HepG2 (cell line): ENCODE results near the gene EGFR. TPM values are rescaled to one million over a fixed set of nuclear protein-coding genes. Genes with fewer than 3 reads are reported as not detected.

ENCODE experiments used
- BCL6 ChIP-seq: IDR thresholded peaks from 2 replicates; pipeline ENCODE4 v1.6.1; 2016; ENCODE audit warnings: missing genetic modification reagents, missing compliant biosample characterization
- GATAD2A ChIP-seq: IDR thresholded peaks from 2 replicates; pipeline ENCODE4 v1.6.1; 2016
- ISL2 ChIP-seq: sonication (generic); formaldehyde crosslinking; IDR thresholded peaks from 2 replicates; pipeline ENCODE4 v1.5.0; 2020; ENCODE audit warnings: missing genetic modification reagents
- MYC ChIP-seq: sonication (generic); formaldehyde crosslinking; IDR thresholded peaks from 2 replicates; pipeline ENCODE4 v1.9.0; 2021; ENCODE audit warnings: missing genetic modification reagents, borderline replicate concordance
- RCOR2 ChIP-seq: IDR thresholded peaks from 2 replicates; pipeline ENCODE4 v1.6.1; 2016; ENCODE audit warnings: missing biosample characterization, missing genetic modification reagents
- SOX13 ChIP-seq, 3 experiments: fragments of 450-650 bp in 1 of 3; sonication (generic) in 1 of 3; formaldehyde crosslinking in 1 of 3; IDR thresholded peaks in 2 of 3; conservative IDR thresholded peaks in 1 of 3; 2 replicates each; pipeline versions ENCODE4 v1.5.0 to v1.6.1; 2016 to 2020; ENCODE audit warnings: antibody characterized with exemption in 1 of 3, mild to moderate bottlenecking in 1 of 3, missing compliant biosample characterization in 1 of 3, missing genetic modification reagents in 1 of 3, moderate library complexity in 1 of 3
- ZBTB7B ChIP-seq: sonication (generic); formaldehyde crosslinking; IDR thresholded peaks from 2 replicates; pipeline ENCODE4 v1.4.0; 2020; ENCODE audit warnings: missing genetic modification reagents
- ZIK1 ChIP-seq: sonication (generic); formaldehyde crosslinking; IDR thresholded peaks from 2 replicates; pipeline ENCODE4 v1.5.0; 2020; ENCODE audit warnings: mild to moderate bottlenecking, low read depth, missing genetic modification reagents, borderline replicate concordance
- ZNF180 ChIP-seq: sonication (generic); formaldehyde crosslinking; IDR thresholded peaks from 2 replicates; pipeline ENCODE4 v1.4.0; 2020; ENCODE audit warnings: low read depth, missing genetic modification reagents, borderline replicate concordance
- ZNF614 ChIP-seq: IDR thresholded peaks from 2 replicates; pipeline ENCODE4 v1.6.1; 2018; ENCODE audit warnings: missing biosample characterization, missing genetic modification reagents, inconsistent platforms, borderline replicate concordance
- ZNF629 ChIP-seq: sonication (generic); formaldehyde crosslinking; conservative IDR thresholded peaks from 2 replicates; pipeline ENCODE4 v1.5.0; 2020; ENCODE audit warnings: missing genetic modification reagents
- ZNF713 ChIP-seq: sonication (generic); formaldehyde crosslinking; IDR thresholded peaks from 2 replicates; pipeline ENCODE4 v1.4.0; 2020; ENCODE audit warnings: mild to moderate bottlenecking, missing genetic modification reagents
- ZNF737 ChIP-seq: sonication (generic); formaldehyde crosslinking; IDR thresholded peaks from 2 replicates; pipeline ENCODE4 v1.5.0; 2020; ENCODE audit warnings: missing genetic modification reagents, mild to moderate bottlenecking, borderline replicate concordance
- ZSCAN20 ChIP-seq: sonication (generic); formaldehyde crosslinking; IDR thresholded peaks from 2 replicates; pipeline ENCODE4 v1.4.0; 2020; ENCODE audit warnings: missing genetic modification reagents, mild to moderate bottlenecking, borderline replicate concordance
- polyA plus RNA-seq, 8 experiments: library from polyadenylated mRNA; depleted of rRNA in 3 of 8; stranded (reverse) in 7 of 8; unstranded in 1 of 8; fragments of >200 nt; fragmentation: Illumina TruSeq in 4 of 8; extraction: Trizol in 4 of 8; gene quantifications; 2 replicates each; pipeline versions ENCODE4 v1.2.1 to v1.2.3, GENCODE V29; 2011 to 2016; ENCODE audit warnings: low read depth in 4 of 8, missing spikeins in 1 of 8, mixed read lengths in 1 of 8; ENCODE audit not compliant: insufficient read depth in 1 of 8
- total RNA-seq, 5 experiments: library from RNA; depleted of rRNA; stranded (reverse); fragments of >200 nt; fragmentation: Illumina TruSeq; extraction: Trizol; gene quantifications; 2 replicates each; pipeline ENCODE4 v1.2.3, GENCODE V29; 2016; ENCODE audit warnings: low read depth in 1 of 5
- TF ChIP-seq, protein P1 (sequence below), 2 experiments: sonication (generic) in 1 of 2; formaldehyde crosslinking in 1 of 2; IDR thresholded peaks; 2 replicates each; pipeline versions ENCODE4 v1.4.0 to v1.6.1; 2018 to 2020; ENCODE audit warnings: missing genetic modification reagents in 2 of 2, borderline replicate concordance in 1 of 2, low read depth in 1 of 2, mild to moderate bottlenecking in 1 of 2, missing biosample characterization in 1 of 2
- TF ChIP-seq, protein P2 (sequence below): sonication (generic); formaldehyde crosslinking; IDR thresholded peaks from 2 replicates; pipeline ENCODE4 v1.9.0; 2022; ENCODE audit warnings: low read depth, missing genetic modification reagents
- TF ChIP-seq, protein P3 (sequence below): IDR thresholded peaks from 2 replicates; pipeline ENCODE4 v1.6.1; 2012; ENCODE audit warnings: inconsistent platforms
- TF ChIP-seq, protein P4 (sequence below): IDR thresholded peaks from 2 replicates; pipeline ENCODE4 v1.6.1; 2016; ENCODE audit warnings: missing compliant biosample characterization, missing genetic modification reagents, borderline replicate concordance
- TF ChIP-seq, protein P5 (sequence below): sonication (generic); formaldehyde crosslinking; IDR thresholded peaks from 2 replicates; pipeline ENCODE4 v1.4.0; 2020; ENCODE audit warnings: missing genetic modification reagents

EGFR gene
- total and polyA plus RNA-seq, 2 of the 13 experiments (the other 11 are each of a cell fraction or from before 2014, with no cell fraction given), result 7.0 to 10.0 TPM

DNA sequence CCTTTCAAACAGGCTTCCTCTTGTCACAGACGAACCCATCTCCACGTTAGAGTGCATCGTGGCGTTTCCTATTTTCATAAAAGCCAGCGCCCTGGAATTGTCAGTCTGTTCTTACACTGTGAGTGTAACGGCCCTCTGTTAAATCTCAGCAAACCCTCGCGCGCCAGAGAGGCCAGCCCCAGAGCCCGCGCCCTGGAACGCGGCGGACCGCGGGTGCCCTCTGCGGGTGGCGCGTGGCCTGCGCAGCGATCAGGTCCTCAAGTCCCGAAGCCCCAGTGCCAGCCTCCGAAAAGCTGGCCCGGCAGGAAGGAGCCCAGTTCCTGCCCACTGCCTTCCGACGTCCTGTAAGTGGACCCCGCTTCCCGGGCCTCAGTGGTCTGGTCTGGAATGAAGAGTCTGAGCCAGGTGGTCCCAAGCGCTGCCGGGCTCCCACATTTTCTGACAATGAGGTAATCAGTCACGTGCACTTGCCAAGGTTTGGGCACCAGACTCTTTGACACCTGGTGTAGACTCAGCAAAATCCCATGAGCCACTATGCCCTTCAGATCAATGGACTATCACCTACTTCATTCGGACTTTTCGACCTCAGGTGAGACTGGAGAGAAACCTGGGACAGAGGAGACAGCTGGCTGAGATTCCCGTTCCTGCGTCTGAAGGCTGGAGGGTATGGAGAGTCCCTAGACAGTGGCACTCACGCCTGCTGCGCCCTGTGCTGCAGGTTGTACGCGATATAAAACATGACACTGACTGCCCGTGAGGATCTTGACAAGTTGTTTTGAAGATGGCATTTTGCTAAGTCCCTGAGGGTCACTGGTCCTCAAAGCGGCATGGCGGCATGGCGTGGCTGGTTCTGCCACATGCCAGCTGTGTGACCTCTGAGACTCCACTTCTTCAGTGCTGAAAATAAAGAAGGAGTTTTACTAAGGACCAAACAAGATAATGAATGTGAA lies 237.0 kb downstream of the EGFR start (continued):
- TF ChIP-seq, protein P1, sequence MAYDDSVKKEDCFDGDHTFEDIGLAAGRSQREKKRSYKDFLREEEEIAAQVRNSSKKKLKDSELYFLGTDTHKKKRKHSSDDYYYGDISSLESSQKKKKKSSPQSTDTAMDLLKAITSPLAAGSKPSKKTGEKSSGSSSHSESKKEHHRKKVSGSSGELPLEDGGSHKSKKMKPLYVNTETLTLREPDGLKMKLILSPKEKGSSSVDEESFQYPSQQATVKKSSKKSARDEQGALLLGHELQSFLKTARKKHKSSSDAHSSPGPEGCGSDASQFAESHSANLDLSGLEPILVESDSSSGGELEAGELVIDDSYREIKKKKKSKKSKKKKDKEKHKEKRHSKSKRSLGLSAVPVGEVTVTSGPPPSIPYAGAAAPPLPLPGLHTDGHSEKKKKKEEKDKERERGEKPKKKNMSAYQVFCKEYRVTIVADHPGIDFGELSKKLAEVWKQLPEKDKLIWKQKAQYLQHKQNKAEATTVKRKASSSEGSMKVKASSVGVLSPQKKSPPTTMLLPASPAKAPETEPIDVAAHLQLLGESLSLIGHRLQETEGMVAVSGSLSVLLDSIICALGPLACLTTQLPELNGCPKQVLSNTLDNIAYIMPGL (CRISPR knock-in tag; IDR thresholded peaks at IDR 0.05; ENCODE audit: borderline replicate concordance in 1 of 2, low read depth in 1 of 2), result peak in 1 of 2 experiments; percentile 62; a peak in 1 of 4 replicates
- no peak for TF ChIP-seq ZNF614
- TF ChIP-seq, protein P2, sequence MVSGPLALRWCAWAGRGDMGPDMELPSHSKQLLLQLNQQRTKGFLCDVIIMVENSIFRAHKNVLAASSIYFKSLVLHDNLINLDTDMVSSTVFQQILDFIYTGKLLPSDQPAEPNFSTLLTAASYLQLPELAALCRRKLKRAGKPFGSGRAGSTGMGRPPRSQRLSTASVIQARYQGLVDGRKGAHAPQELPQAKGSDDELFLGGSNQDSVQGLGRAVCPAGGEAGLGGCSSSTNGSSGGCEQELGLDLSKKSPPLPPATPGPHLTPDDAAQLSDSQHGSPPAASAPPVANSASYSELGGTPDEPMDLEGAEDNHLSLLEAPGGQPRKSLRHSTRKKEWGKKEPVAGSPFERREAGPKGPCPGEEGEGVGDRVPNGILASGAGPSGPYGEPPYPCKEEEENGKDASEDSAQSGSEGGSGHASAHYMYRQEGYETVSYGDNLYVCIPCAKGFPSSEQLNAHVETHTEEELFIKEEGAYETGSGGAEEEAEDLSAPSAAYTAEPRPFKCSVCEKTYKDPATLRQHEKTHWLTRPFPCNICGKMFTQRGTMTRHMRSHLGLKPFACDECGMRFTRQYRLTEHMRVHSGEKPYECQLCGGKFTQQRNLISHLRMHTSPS (CRISPR knock-in tag), result peak; percentile 21
- TF ChIP-seq BCL6 (CRISPR knock-in tag), result peak; percentile 42; the same call in 1 of the 2 replicates
- peak; percentile 49; the same call in 1 of the 2 replicates for TF ChIP-seq MYC (CRISPR knock-in tag)
- 0 out of 2 replicates have a peak, but pooled peaks have one; percentile 19 for TF ChIP-seq ZBTB7B (CRISPR knock-in tag)
- peak; percentile 38; the same call in 1 of the 2 replicates for TF ChIP-seq ZIK1 (CRISPR knock-in tag)
- TF ChIP-seq, protein P3, sequence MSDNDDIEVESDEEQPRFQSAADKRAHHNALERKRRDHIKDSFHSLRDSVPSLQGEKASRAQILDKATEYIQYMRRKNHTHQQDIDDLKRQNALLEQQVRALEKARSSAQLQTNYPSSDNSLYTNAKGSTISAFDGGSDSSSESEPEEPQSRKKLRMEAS, result peak; percentile 75
- TF ChIP-seq ZSCAN20, result no peak
- no peak for TF ChIP-seq ZNF713 (CRISPR knock-in tag)
- TF ChIP-seq, protein P4, sequence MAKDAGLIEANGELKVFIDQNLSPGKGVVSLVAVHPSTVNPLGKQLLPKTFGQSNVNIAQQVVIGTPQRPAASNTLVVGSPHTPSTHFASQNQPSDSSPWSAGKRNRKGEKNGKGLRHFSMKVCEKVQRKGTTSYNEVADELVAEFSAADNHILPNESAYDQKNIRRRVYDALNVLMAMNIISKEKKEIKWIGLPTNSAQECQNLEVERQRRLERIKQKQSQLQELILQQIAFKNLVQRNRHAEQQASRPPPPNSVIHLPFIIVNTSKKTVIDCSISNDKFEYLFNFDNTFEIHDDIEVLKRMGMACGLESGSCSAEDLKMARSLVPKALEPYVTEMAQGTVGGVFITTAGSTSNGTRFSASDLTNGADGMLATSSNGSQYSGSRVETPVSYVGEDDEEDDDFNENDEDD (CRISPR knock-in tag), result peak; percentile 77; the same call in 1 of the 2 replicates
- no peak for TF ChIP-seq ZNF180
- TF ChIP-seq ISL2 (CRISPR knock-in tag), result 0 out of 2 replicates have a peak, but pooled peaks have one; percentile 44
- TF ChIP-seq, protein P5, sequence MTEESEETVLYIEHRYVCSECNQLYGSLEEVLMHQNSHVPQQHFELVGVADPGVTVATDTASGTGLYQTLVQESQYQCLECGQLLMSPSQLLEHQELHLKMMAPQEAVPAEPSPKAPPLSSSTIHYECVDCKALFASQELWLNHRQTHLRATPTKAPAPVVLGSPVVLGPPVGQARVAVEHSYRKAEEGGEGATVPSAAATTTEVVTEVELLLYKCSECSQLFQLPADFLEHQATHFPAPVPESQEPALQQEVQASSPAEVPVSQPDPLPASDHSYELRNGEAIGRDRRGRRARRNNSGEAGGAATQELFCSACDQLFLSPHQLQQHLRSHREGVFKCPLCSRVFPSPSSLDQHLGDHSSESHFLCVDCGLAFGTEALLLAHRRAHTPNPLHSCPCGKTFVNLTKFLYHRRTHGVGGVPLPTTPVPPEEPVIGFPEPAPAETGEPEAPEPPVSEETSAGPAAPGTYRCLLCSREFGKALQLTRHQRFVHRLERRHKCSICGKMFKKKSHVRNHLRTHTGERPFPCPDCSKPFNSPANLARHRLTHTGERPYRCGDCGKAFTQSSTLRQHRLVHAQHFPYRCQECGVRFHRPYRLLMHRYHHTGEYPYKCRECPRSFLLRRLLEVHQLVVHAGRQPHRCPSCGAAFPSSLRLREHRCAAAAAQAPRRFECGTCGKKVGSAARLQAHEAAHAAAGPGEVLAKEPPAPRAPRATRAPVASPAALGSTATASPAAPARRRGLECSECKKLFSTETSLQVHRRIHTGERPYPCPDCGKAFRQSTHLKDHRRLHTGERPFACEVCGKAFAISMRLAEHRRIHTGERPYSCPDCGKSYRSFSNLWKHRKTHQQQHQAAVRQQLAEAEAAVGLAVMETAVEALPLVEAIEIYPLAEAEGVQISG (CRISPR knock-in tag), result 0 out of 2 replicates have a peak, but pooled peaks have one; percentile 41
- TF ChIP-seq RCOR2, result 0 out of 2 replicates have a peak, but pooled peaks have one; percentile 43
- 0 out of 2 replicates have a peak, but pooled peaks have one; percentile 30 for TF ChIP-seq ZNF737 (CRISPR knock-in tag)
- 0 out of 2 replicates have a peak, but pooled peaks have one; percentile 8 for TF ChIP-seq ZNF629 (CRISPR knock-in tag)
- peak; percentile 41; the same call in 1 of the 2 replicates for TF ChIP-seq GATAD2A (CRISPR knock-in tag)
- no peak for TF ChIP-seq SOX13 (IDR thresholded peaks at IDR 0.05)
- 0 out of 4 replicates have a peak, but pooled peaks of 1 of the 2 experiments have one; percentile 13 for TF ChIP-seq SOX13 (CRISPR knock-in tag; conservative IDR thresholded peaks at IDR 0.05 in 1 of 2, IDR thresholded peaks at IDR 0.05 in 1 of 2)
